NT2/D1 (cell line): Measurements from ENCODE around the gene SPECC1L.

ENCODE experiments used
- SUZ12 ChIP-seq: IDR thresholded peaks from 2 replicates; pipeline ENCODE4 v1.6.1; 2011; ENCODE audit not compliant: insufficient read length, insufficient read depth; ENCODE audit errors: extremely low read depth
- YY1 ChIP-seq: IDR thresholded peaks from 2 replicates; pipeline ENCODE4 v1.6.1; 2011; ENCODE audit not compliant: insufficient read length, insufficient read depth
- ZNF274 ChIP-seq: IDR thresholded peaks from 2 replicates; pipeline ENCODE4 v1.6.1; 2011; ENCODE audit warnings: mild to moderate bottlenecking, low read depth, low read length

DNA sequence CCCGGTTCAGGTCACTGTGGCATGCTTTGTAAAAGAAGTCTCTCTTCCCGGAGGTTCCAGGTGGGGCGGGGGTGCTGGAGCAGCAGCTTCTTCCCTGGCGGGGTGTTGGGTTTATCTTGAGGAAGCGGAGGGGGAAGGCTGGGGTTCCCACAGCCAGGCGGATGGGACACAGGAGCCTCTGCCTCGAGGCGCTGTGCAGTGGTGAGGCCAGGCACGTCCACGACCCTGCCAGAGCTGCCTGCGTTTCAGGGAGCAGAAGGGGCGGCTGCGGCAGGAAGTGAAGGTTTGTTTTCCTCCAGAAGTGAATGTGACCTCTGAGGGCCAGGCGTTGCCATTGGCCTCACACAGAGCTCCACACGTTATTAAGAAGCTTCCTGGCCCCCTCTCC lies 136.6 kb downstream of the SPECC1L start:
- TF ChIP-seq YY1 (no peak), ZNF274 (no peak), SUZ12 (no peak)
